A549 treated with AZD2906 at 1 μM for 4 hours (cell line): ENCODE measurements around the gene SLC25A43. TPM values are rescaled to one million over a fixed set of nuclear protein-coding genes. Genes with fewer than 3 reads are reported as not detected.

Source experiments
- total RNA-seq: library from RNA; stranded (reverse); fragments of 200-300 nt; extraction: Qiagen RNA extraction; gene quantifications from 5 replicates; pipeline ENCODE4 v1.2.3, GENCODE V29; 2022

Gene SLC25A43
- total RNA-seq, result 26.3 to 32.1 TPM (median 29.8 TPM) in 5 replicates

DNA sequence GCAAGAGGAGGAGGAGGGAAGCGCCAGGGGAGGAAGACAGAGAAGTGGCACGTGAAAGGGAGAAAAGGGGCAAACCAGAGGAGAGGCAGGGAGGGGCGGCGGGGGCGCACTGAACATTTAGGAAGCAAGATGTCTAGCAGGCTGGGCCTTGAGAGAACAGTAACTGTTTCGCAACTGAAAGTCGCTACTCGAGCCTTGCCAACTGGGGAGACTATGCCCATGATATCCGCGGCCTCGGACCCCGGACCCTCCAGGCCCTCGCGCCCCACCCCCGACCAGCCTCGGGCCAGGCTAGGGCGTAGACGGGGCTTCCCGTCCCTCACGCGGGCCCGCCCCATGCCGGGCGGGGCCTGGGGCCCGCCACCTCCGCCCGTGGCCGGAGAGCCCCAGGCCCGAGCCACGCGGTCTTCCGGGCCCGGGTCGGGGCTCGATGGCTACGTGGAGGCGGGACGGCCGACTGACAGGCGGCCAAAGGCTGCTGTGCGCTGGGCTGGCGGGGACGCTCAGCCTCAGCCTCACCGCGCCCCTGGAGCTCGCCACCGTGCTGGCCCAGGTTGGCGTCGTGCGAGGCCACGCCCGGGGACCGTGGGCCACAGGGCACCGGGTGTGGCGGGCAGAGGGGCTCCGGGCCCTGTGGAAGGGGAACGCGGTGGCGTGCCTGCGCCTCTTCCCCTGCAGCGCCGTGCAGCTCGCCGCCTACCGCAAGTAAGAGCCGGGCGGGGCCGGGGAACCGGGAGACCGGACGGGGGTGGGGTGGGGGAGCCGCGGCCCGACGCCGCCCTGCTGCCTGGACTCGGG lies at the start of gene SLC25A43:
Gene SLC25A43 (plus strand): TSS at position 363 of the 798 bp plus-strand sequence. CDS start 68 bp downstream, at position 431.

DNA sequence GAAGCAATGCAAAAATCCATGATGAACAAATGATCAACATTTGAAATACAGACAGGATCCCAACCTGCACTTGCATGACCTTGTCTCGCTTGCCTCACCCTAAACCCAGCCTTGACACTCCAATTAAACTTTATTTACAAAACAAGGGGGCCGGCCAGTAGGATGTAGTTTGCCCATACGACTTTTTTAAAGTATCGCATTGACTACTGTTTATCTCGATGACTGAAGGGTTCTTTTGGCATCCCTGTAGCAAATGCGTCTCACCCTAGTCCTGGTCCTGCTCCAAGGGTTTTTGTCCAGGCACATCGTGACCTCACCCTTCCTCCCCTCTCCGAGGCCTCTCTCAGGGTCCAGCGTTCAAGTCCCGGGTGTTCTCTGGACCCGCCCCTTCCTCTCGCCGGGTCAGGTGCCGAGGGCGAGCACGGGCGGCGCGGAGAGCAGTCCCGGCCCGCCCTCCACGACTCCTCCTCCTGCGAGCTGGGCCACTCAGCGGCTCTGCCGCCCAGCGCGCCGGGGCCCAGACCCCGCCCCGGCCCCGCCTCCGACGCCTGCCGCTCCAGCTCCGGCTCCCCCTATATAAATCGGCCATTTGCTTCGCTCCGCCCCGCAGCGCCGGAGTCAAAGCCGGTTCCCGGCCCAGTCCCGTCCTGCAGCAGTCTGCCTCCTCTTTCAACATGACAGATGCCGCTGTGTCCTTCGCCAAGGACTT lies 68.9 kb downstream of the SLC25A43 start, which contains the start of gene SLC25A5:
Gene SLC25A5 (plus strand): TSS at position 603 of the 709 bp plus-strand sequence. CDS start 72 bp downstream, at position 675.

Other genes with a start within 250 kb of the SLC25A43 start
- gene PGRMC1, start 163.1 kb upstream of the SLC25A43 start, total RNA-seq, result 143 to 149 TPM (median 148 TPM) in 5 replicates
- gene SLC25A5, start 69.1 kb downstream of the SLC25A43 start, total RNA-seq, result 712 to 769 TPM (median 757 TPM) in 5 replicates
- gene STEEP1, start 166.1 kb downstream of the SLC25A43 start, total RNA-seq, result 27.0 to 35.3 TPM (median 29.7 TPM) in 5 replicates
- gene UBE2A, start 175.2 kb downstream of the SLC25A43 start, total RNA-seq, result 137 to 153 TPM (median 141 TPM) in 5 replicates
- 16.4 to 18.3 TPM (median 16.7 TPM) in 5 replicates for gene NKRF, start 207.1 kb downstream of the SLC25A43 start, total RNA-seq